GM19324 (cell line): Measurements from ENCODE around the gene USP50.
"Not testable (repeated sequence)": the region's sequence is repeated elsewhere in the genome, so short reads cannot be mapped to it uniquely, and the experiment has no call there.

ENCODE experiments used
- ATAC-seq: cut with Tn5 transposase; IDR thresholded peaks from one replicate; pipeline ENCODE4 v1.9.1; 2021; ENCODE audit warnings: mild to moderate bottlenecking, moderate library complexity; ENCODE audit not compliant: unreplicated experiment, low FRiP score

The USP50 gene

DNA sequence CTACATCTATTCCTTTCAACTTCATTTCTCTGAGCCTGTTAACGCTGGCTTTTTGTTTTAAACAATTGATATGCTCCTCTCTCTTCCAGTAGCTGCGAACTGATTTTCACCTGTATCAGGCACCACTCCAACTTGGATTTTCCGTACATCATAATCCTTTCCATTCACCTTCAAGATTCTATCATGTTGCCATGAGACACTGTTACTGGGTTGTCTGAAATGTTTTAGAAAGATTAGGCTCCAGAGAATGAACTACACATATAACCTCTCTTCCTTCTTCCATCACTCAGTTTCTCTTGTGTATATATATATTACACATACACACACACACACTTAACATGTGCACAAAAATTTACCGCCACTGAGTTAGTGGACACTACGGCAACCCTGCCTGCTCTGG is at the start of gene USP50:
Gene USP50 (minus strand): TSS at position 101 of the 400 bp plus-strand sequence. CDS start 141 bp downstream, outside the sequence.
- ATAC-seq = no peak

DNA sequence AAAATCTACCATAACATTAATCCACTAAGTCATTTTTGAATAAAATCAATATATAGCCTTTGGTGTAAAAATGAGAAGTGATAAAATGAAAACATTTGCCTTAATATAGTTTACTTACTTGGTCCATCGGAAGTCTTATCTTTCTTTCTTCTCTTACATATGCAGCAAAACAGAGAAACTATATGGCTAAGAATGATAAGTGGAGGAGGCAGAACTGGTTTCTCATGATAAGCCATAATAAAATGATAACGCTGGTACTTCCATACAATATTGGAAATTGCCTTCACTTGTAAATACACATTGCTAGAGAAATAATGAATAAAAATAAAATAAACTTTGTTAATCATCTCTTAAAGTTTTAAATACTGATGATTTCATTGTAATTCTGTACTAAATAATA is 47.8 kb upstream of the USP50 start:
- ATAC-seq = no peak

DNA sequence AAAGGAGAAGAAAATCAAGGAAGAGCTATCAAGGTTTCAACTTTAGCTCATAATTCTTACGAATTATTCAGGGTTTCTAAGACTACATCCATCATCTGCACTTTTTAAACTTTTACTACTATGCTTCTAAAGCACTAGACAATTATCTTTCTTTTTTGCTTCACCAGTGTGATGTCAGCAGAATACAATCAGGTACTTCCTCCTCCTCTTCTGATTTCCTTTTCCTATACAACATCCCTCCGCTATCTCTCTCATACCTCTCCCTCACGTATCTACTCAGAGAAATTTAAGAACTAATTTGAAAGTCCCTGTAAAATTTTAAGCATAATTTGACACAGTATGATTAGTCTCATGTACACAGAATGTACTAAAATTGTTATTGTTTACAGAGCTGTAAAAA is 47.3 kb upstream of the USP50 start:
- ATAC-seq = no peak

DNA sequence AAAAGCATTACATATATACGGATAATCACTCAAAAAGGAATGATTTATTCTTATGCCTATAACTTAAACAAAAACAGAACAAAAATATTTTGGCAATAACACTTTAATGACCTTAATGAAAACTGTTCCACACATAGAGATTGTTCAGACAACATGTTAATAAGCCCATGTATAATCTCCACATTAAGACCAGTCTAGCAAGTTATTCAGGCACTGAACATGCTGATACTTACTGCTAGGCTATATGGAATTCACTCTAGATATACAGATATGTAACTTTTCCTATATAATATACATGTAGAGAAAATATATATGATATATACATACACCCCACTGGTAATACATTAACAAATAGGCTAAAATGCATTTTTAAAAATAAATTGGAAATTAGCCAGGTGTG is 43.8 kb upstream of the USP50 start:
- ATAC-seq = no peak

DNA sequence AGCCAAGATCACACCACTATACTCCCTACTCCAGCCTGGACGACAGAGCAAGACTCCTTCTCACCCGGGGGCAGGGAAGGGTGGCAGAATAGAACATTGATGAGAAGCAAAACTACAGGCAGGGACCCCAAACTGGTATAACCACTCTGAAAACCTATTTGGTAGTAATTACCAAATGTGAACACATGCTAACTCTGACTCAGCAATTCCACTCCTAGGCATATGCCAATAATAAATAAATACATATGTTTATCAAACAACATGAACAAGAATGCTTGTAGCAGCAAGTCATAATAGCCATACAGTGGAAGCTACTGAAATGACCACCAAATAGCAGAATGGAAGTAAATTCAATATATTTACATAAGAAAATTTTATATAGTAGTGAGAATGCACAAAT is 31.0 kb upstream of the USP50 start:
- ATAC-seq = no peak

DNA sequence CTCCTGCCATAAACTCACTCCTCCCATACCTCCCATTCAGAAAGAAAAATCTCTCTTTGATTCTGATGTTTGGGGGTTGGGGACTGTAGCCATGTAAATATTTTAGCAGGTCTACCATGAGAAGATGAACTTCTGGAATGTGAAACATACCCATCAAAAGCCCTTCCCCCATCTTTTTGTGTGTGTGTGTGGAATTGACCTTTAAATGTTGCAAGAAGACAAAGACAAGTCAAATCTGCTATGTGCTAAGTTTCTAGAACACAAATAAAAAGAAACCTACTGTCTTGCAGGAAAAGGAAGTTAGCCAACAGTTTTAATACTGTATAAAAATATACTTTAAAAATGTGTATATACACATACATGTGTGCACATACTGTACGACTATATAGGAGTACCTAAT is 29.7 kb upstream of the USP50 start:
- no peak for ATAC-seq

DNA sequence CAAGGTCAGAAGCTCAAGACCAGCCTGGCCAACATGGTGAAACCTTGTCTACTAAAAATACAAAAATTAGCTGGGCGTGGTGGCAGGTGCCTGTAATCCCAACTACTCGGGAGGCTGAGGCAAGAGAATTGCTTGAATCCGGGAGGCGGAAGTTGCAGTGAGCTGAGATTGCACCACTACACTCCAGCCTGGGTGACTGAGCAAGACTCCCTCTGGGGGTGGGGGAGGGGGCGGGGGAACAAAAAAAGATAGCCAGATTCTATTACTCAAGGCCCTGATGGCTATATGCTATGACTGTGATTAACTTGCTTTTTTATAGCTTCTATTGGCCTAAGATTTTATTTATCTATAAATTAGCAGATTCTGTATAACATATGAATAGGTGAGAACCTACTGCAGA is 27.4 kb upstream of the USP50 start:
- ATAC-seq = not testable (repeated sequence)

DNA sequence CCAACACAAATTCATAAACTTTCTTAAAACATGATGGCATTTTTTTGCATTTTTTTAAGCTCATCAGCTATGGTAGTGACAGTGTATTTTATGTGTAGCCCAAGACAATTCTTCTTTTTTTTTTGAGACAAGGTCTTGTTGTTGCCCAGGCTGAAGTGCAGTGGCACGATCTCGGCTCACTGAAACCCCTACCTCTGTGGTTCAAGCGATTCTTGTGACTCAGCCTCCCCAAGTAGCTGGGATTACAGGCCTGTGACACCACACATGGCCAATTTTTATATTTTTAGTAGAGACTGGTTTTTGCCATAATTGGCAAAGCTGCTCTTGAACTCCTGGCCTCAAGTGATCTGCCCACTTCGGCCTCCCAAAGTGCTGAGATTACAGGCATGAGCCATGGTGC is 17.3 kb upstream of the USP50 start:
- ATAC-seq = no peak

DNA sequence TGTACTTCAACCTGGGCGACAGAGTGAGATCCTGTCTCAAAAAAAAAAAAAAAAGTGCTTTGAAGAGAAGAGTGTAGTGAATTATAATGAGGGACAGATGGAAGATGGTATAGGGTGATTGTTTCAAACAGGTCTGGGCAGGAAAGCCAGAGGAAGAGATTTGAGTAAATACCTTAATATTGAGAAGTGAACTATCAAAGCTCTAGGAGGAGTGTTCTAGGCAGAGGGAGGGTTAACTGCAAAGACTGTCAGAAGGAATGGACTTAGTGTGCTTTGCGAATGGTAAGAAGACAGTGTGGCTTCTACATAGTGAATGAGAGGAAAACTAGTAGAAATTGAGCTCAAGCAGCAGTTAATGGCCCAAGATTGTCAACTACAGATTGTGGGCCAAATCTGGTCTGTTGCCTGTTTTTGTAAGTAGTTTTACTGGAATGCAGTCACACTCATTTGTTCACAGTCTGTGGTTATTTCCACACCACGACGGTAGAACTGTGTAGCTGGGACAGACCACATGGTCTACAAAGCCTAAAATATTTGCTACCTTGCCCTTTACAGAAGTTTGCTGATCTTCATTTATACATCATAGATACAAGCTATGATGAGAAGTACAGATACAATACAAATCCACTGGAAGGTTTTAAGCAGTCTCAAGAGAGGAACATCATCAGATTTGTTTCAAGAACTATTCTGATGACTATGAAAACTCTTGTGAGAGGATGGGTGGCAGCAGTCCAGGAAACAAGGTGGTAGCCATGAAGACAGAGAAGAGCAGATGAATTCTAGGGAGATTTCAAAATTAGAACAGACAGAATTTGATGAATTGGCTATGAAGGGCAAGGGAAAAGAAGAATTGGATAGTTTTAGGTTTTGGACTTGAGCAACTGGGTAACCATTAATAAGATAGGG is 16.5 kb upstream of the USP50 start:
- ATAC-seq = no peak

DNA sequence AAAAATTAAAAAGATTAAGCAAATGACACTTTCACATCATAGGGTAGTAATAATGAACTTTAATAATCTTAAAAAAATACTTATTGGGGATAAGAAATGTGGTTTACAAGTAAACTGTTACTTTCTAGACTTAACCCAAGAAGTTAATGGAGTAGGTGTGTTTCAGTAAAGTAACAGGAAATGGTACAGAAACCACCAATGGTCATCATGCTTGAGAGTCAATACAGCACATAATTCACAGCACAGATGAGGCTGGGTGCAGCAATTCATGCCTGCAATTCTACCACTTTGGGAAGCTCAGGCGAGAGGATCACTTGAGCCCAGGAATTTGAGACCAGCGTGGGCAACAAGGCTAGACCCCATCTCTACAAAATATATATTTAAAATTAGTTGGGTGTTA is 11.5 kb upstream of the USP50 start:
- no peak for ATAC-seq

DNA sequence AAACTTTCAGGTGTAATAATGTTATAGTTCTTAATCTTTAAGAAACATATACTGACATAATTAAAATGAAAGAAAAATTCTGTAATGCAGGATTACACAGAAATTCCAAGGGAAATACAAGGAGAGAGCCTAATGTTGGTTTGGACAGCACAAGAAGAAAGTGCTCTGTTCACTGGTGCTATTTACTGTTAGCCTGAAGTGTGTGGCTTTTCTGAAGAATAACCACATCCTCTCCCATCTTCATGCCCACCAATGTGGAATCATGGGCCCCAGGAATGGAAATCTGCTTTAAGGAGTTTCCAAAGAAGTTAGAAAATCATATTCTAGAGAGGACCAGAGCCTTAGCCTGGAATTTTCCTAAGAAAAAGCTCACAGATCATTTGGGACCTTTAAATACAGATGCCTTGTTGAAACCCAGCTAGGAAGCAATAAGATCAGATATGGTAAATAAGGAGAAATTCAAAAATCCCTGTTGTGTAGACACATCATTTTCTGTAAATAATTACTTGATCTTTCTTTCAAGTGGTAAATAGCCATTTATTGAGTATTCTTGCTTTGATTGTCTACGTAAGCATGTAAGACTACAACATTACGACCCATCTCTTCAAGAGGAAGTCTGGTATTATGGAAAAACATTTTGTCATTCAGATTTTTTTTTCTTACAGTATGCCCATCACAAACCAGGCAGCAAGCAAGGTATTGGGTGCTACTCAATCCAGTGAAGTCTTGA is 10.3 kb upstream of the USP50 start:
- no peak for ATAC-seq

DNA sequence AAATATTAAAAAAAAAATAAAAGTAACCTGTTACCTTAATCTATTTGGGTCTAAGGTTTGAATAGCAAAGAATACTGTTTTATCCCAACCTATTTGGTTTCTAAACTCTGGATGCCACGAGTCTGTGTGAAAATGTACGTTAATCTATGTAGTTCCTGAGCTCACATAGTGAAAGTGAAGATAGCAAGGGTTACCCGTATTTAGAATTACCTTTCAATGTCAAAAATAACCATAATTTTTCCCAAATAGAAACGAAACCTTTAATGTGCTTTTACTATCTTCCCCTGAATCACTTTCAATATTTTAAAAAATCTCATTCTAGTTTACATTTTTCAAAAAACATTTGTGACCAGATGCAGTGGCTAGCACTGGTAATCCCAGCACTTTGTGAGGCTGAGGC is 5.8 kb upstream of the USP50 start:
- ATAC-seq = no peak

DNA sequence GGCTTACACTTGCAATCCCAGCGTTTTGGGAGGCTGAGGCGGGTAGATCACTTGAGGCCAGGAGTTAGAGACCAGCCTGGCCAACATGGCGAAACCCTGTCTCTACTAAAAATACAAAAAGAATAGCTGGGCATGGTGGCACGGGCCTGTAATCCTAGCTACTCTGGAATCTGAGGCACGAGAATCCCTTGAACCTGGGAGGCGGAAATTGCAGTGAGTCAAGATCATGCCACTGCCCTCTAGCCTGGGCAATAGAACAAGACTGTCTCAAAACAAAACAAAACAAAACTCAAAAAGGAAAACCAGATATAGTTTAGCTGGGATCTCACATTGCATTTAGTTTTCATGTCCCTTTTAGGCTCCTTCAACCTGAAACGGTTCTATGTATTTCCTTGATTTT is 2.9 kb upstream of the USP50 start:
- ATAC-seq = no peak

DNA sequence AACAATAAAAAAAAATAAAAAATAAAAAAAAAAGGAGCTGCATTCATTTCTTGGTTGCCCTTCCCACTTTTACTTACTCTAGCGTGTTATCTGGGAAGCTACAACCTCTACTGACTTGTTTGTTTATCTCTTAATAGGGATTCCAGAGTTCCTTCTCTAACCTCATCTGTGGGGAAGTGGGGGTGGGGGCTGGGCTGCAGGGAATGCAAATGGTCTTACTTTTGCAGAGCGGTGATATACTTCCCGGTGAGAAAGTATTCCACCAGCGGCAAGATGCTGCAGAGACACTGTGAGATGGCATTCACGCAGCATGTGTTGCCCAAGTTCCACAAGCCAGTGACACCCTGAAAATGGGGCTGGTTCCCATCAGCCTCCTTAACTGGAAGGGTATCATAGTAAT is 2.1 kb downstream of the USP50 start:
- no peak for ATAC-seq

DNA sequence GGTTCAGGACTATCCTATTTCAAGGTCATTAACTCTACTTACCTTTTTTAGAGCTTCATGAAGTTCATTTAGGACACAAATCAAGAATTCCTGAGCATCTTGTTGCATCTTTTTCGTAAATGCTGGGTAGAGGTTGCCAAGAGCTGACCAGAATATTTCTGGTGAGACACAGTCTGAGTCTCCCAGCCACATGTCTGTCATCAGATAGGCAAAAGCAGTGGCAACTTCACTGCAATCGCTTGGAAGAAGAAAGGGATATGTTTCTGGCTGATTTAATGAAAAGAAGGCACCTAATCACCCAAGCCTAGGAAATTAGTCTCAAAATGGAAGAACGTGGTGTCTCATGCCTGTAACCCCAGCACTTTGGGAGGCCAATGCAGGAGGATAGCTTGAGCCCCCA is 2.9 kb downstream of the USP50 start:
- no peak for ATAC-seq

DNA sequence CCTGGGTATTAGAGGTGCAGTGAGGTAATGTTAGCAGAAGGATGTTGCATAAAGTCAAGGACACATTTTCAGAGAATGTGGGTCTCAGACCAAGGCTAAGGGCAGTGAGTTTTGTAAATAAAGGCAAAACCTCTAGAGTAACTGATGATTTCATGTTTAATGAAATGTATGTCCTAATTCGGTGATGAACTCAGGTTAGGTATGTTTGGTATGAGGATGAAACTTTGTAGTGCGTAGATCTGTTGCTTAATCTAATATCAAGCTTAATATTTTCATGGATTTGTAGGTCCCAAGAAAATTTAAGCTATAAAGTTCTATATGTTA is 3.6 kb downstream of the USP50 start:
- no peak for ATAC-seq

DNA sequence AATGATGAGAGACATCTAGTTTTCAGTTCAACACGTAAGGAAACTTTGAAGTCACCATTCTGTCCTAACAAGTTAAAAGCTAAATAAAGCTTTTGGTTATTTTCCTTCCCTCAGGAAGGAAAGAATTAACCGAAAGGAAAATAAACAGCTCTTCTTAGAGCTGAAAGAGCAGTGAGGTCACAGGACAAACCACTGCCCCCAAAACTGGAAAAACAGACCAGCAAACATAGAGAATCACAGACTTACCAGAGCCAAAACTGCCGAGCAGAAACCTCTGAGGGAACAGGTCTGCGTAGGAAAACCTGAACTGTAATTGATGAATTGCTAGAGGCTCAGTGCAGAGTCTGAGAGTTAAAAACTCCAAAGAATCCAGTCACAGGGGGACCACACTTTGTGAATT is 14.7 kb downstream of the USP50 start:
- no peak for ATAC-seq

DNA sequence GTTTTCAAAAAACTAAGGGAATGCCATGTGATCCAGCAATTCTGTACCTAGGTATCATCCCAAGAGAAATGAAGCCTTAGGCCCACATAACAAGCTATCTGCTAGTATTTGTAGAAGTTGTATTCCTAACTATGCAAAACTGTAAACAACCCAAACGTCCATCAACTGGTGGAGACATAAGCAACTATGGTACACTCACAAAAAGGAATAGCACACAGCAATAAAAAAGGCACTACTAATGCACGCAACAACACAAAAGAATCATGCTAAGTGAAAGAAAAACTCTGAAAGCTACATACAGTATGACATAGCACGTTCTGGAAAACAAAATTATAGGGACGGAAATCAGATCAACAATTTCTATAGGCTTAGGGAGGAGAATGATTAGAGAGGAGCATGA is 15.3 kb downstream of the USP50 start:
- no peak for ATAC-seq

DNA sequence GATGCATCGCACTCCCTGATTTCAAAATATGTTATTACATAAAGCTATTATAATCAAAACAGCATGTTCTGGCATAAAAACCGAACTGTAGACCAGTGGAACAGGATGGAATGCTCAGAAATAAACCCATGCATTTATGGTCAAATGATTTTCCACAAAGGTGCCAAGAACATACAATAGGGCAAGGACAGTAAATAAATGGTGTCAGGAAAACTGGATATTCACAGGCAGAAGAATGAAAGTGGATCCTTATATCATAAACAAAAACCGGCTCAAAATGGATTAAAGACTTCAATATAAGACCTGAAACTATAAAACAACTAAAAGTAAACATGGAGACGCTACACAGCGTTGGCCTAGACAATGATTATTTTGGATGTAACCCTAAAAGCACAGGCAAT is 22.6 kb downstream of the USP50 start:
- no peak for ATAC-seq

DNA sequence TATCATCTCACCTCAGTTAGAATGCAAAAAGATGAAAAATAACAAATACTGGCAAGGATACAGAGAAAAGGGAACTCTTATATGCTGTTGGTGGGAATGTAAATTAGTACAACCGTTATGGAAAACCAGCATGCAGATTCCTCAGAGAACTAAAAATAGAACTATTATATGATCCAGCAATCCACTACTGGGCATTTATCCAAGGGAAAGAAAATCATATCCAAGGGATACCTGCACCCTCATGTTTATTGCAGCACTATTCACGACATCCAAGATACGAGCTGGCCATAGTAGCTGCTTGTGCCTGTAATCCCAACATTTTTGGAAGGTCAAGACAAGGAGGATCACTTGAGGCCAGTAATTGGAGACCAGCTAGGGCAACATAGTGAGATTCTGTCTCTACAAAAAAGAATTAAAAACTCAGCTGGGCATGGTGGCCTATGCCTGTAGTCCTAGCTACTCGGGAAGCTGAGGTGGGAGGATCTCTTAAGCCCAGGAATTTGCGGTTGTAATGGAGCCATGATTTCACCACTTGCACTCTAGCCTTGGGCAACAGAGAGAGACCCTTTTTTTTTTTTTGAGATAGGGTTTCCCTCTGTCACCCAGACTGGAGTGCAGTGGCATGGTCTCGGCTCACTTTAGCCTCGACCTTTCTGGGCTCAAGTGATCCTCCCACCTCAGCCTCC is 26.6 kb downstream of the USP50 start:
- ATAC-seq = no peak

DNA sequence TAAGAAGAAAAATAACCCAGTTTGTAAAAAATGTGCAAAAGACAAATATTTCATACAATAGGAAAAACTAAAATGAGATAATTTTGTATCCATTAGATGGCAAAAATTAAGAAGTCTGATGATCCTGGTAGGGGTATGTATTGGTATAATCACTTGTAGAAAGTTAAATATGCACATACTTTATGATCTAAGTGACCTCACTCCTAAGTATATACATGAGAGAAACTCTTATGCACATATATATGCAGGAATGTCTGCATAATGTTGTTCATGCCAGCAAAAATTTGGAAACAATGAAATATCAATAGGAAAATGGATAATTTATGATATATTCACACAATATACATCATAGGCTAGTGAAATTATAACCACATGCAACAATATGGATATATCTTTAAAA is 33.5 kb downstream of the USP50 start:
- no peak for ATAC-seq

DNA sequence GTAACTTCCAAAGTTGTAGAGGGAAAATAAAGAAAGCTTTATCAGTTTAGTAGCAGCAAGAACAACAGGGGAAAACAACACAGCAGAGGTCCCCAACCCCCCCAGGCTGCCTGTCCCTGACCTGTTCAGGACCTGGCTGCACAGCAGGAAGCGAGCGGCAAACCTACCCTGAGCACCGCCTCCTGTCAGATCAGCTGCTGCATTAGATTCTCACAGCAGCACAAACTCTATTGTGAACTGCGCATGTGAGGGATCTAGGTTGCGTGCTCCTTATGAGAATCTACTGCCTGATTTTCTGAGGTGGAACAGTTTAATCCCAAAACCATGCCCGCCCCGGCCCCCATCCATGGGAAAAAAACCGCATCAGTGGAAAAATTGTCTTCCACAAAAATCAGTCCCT is 40.3 kb downstream of the USP50 start:
- no peak for ATAC-seq
